ENCODE results near the gene LAMTOR2.
"Not testable (repeated sequence)": the region's sequence is repeated elsewhere in the genome, so short reads cannot be mapped to it uniquely, and the experiment has no call there.

Gene LAMTOR2

GRCh38 chr1:156021954-156022353 is 32.6 kb upstream of the LAMTOR2 start:
- Histone ChIP-seq H3K27me3 (peaks cover 17% of the 10 kb centered on the region), H3K4me1 (ENCODE audit: control insufficient read depth in 1 of 2, insufficient read depth in 1 of 2, low read depth in 1 of 2, low read length in 1 of 2) (peaks cover 21 to 22% of the 10 kb centered on the region in 2 experiments), H3K9me3 (no peaks in the 10 kb centered on the region), H3K27ac (no peak overlapping the region), H3K36me3 (peaks cover 22% of the 10 kb centered on the region), H3K4me3 (ENCODE audit: low read depth in 1 of 2, low read length in 1 of 2) (no peak overlapping the region)
- TF ChIP-seq CTCF (IDR thresholded peaks at IDR 0.05), result no peak

GRCh38 chr1:156024801-156025200 is 29.8 kb upstream of the LAMTOR2 start:
- no peaks in the 10 kb centered on the region for H3K9me3 ChIP-seq
- H3K27ac ChIP-seq, result no peak overlapping the region
- peaks cover 9 to 11% of the 10 kb centered on the region in 2 experiments for H3K4me1 ChIP-seq (ENCODE audit: control insufficient read depth in 1 of 2, insufficient read depth in 1 of 2, low read depth in 1 of 2, low read length in 1 of 2)
- TF ChIP-seq CTCF (IDR thresholded peaks at IDR 0.05), result no peak
- H3K4me3 ChIP-seq (ENCODE audit: low read depth in 1 of 2, low read length in 1 of 2), result no peak overlapping the region
- H3K27me3 ChIP-seq, result peaks cover 17% of the 10 kb centered on the region
- no peaks in the 10 kb centered on the region for H3K36me3 ChIP-seq

- Histone ChIP-seq H3K27me3 (peaks cover 17% of the 10 kb centered on the region), H3K36me3 (no peaks in the 10 kb centered on the region), H3K4me1 (ENCODE audit: control insufficient read depth in 1 of 2, insufficient read depth in 1 of 2, low read depth in 1 of 2, low read length in 1 of 2) (peaks cover 2 to 3% of the 10 kb centered on the region in 2 experiments), H3K9me3 (no peaks in the 10 kb centered on the region), H3K4me3 (ENCODE audit: low read depth in 1 of 2, low read length in 1 of 2) (no peak overlapping the region), H3K27ac (no peak overlapping the region)
- TF ChIP-seq CTCF (IDR thresholded peaks at IDR 0.05), result no peak
Measured at GRCh38 chr1:156025876-156026275, 28.7 kb upstream of the LAMTOR2 start.

GRCh38 chr1:156026588-156026987 is 28.0 kb upstream of the LAMTOR2 start:
- H3K36me3 ChIP-seq, result no peaks in the 10 kb centered on the region
- H3K27ac ChIP-seq, result no peak overlapping the region
- no peaks in the 10 kb centered on the region for H3K9me3 ChIP-seq
- peaks cover 17% of the 10 kb centered on the region for H3K27me3 ChIP-seq
- H3K4me3 ChIP-seq (ENCODE audit: low read depth in 1 of 2, low read length in 1 of 2), result no peak overlapping the region
- H3K4me1 ChIP-seq (ENCODE audit: control insufficient read depth in 1 of 2, insufficient read depth in 1 of 2, low read depth in 1 of 2, low read length in 1 of 2), result no peaks in the 10 kb centered on the region
- no peak for TF ChIP-seq CTCF (IDR thresholded peaks at IDR 0.05)

GRCh38 chr1:156033011-156033410 is 21.6 kb upstream of the LAMTOR2 start:
- no peak overlapping the region for H3K27ac ChIP-seq

GRCh38 chr1:156034991-156035390 is 19.6 kb upstream of the LAMTOR2 start:
- not testable (repeated sequence) for H3K4me3 ChIP-seq (ENCODE audit: low read depth in 1 of 2, low read length in 1 of 2); H3K9me3 ChIP-seq; H3K4me1 ChIP-seq (ENCODE audit: control insufficient read depth in 1 of 2, insufficient read depth in 1 of 2, low read depth in 1 of 2, low read length in 1 of 2); H3K36me3 ChIP-seq; H3K27me3 ChIP-seq; H3K27ac ChIP-seq

More at GRCh38 chr1:156033011-156033410, 21.6 kb upstream of the LAMTOR2 start:
- Histone ChIP-seq H3K4me1 (ENCODE audit: control insufficient read depth in 1 of 2, insufficient read depth in 1 of 2, low read depth in 1 of 2, low read length in 1 of 2) (no peaks in the 10 kb centered on the region), H3K4me3 (ENCODE audit: low read depth in 1 of 2, low read length in 1 of 2) (no peak overlapping the region), H3K9me3 (no peaks in the 10 kb centered on the region), H3K27me3 (no peaks in the 10 kb centered on the region), H3K36me3 (no peaks in the 10 kb centered on the region)
- TF ChIP-seq CTCF (IDR thresholded peaks at IDR 0.05), result no peak

Measured in neutrophil (primary cell).